Colonic mucosa (tissue), 4 donors: ENCODE data around the gene CCDC27. TPM values are rescaled to one million over a fixed set of nuclear protein-coding genes. Genes with fewer than 3 reads are reported as not detected.

Source experiments
- DNase-seq: peaks from one replicate; pipeline ENCODE4 v3.0.0-alpha.2; 2020
- H3K27ac ChIP-seq: fragments of 200-600 bp; one replicate; pipeline ENCODE4 v1.8.0; 2021
- H3K27me3 ChIP-seq: fragments of 200-600 bp; one replicate; pipeline ENCODE4 v1.8.0; 2021
- H3K36me3 ChIP-seq: fragments of 200-600 bp; one replicate; pipeline ENCODE4 v1.8.0; 2021
- H3K4me1 ChIP-seq: fragments of 200-600 bp; one replicate; pipeline ENCODE4 v1.8.0; 2021; ENCODE audit warnings: mild to moderate bottlenecking
- H3K4me3 ChIP-seq: fragments of 200-600 bp; one replicate; pipeline ENCODE4 v1.8.0; 2021
- H3K9ac ChIP-seq, 2 donors: one replicate each; pipeline ENCODE4 v1.7.0; 2013; ENCODE audit warnings: control low read depth in 2 of 2, low read depth in 2 of 2, low read length in 2 of 2
- H3K9me3 ChIP-seq: fragments of 200-600 bp; one replicate; pipeline ENCODE4 v1.8.0; 2021
- intact Hi-C: fragments of 100-400 bp; cut with DNase I; formaldehyde crosslinking; loops from one replicate; pipeline ENCODE4 v1.14.1; 2022
- total RNA-seq, 2 donors: library from RNA; stranded (reverse); fragmentation: NEBNext Ultra II Directional in 1 of 2; extraction: Animal tissue kit (Norgen Biotek cat#: 25700) in 1 of 2; gene quantifications; one replicate each; pipeline ENCODE4 v1.2.1, GENCODE V29; 2021
- TF ChIP-seq, protein P1 (sequence below): fragments of 200-600 bp; IDR thresholded peaks from one replicate; pipeline ENCODE4 v1.8.0; 2022; ENCODE audit warnings: antibody characterized with exemption, mild to moderate bottlenecking
- donor health status: healthy.
- donor health status: DM: no; HTN: no; CAD: no.
- donor health status: DM: no; HTN: no; CAD: no.

The CCDC27 gene
- total RNA-seq, 2 donors from 2014 or later = not detected

DNA sequence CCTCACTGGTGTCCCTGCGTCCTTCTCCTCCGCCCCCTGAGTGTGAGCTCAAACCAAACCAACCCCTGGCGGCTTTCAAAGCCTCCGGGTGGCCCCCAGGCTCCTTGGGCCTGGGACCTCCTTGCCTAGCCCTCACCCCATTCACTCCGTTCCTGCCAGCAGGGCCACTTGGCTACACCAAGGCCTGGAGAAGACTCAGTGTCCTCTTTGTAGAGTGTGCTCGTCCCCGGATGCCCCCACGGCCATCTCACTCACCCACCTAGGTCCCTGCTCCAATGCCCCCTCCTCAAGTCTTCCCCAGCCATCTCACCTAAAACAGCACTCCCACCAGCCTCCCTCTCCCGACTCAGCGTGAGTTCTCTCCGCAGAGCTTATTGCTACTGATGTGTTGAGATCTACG is 7.2 kb upstream of the CCDC27 start:
- Histone ChIP-seq H3K9ac (no peak overlapping the region), H3K36me3 (no peaks in the 10 kb centered on the region), H3K27ac (no peak overlapping the region), H3K4me3 (no peak overlapping the region), H3K9me3 (no peaks in the 10 kb centered on the region), H3K4me1 (peaks cover 8% of the 10 kb centered on the region), H3K27me3 (no peaks in the 10 kb centered on the region)
- TF ChIP-seq, protein P1, sequence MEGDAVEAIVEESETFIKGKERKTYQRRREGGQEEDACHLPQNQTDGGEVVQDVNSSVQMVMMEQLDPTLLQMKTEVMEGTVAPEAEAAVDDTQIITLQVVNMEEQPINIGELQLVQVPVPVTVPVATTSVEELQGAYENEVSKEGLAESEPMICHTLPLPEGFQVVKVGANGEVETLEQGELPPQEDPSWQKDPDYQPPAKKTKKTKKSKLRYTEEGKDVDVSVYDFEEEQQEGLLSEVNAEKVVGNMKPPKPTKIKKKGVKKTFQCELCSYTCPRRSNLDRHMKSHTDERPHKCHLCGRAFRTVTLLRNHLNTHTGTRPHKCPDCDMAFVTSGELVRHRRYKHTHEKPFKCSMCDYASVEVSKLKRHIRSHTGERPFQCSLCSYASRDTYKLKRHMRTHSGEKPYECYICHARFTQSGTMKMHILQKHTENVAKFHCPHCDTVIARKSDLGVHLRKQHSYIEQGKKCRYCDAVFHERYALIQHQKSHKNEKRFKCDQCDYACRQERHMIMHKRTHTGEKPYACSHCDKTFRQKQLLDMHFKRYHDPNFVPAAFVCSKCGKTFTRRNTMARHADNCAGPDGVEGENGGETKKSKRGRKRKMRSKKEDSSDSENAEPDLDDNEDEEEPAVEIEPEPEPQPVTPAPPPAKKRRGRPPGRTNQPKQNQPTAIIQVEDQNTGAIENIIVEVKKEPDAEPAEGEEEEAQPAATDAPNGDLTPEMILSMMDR = no peak
- intact Hi-C loops = no loop called here
- no peak for DNase-seq

- TF ChIP-seq, protein P1 = no peak
These were observed 6.5 kb upstream of the CCDC27 start for GRCh38 chr1:3745590-3746381.

GRCh38 chr1:3746389-3746829 is 5.8 kb upstream of the CCDC27 start:
- Histone ChIP-seq H3K4me1 (peaks cover 8% of the 10 kb centered on the region), H3K4me3 (peak overlapping the region; percentile 66), H3K9ac (peak overlapping the region in 1 of 2 donors; percentile 60), H3K27me3 (no peaks in the 10 kb centered on the region), H3K36me3 (no peaks in the 10 kb centered on the region), H3K27ac (no peak overlapping the region), H3K9me3 (no peaks in the 10 kb centered on the region)
- TF ChIP-seq, protein P1 = no peak
- no peak for DNase-seq
- intact Hi-C loops = no loop called here

More at GRCh38 chr1:3745590-3746381, 6.5 kb upstream of the CCDC27 start:
- no peak overlapping the region for H3K27ac ChIP-seq
- intact Hi-C loops = no loop called here
- H3K4me1 ChIP-seq = peaks cover 8% of the 10 kb centered on the region
- H3K9me3 ChIP-seq = no peaks in the 10 kb centered on the region
- H3K9ac ChIP-seq = no peak overlapping the region
- no peak overlapping the region for H3K4me3 ChIP-seq
- no peaks in the 10 kb centered on the region for H3K36me3 ChIP-seq
- no peaks in the 10 kb centered on the region for H3K27me3 ChIP-seq
- DNase-seq = no peak

- intact Hi-C loops = no loop called here
- H3K36me3 ChIP-seq = no peaks in the 10 kb centered on the region
- H3K9ac ChIP-seq = peak overlapping the region in 1 of 2 donors; percentile 60
- H3K27me3 ChIP-seq = no peaks in the 10 kb centered on the region
- H3K9me3 ChIP-seq = no peaks in the 10 kb centered on the region
- peak overlapping the region; percentile 66 for H3K4me3 ChIP-seq
- peak; percentile 93 for DNase-seq
- H3K27ac ChIP-seq = no peak overlapping the region
- TF ChIP-seq, protein P1 = no peak
- H3K4me1 ChIP-seq = peaks cover 8% of the 10 kb centered on the region
These were observed 5.3 kb upstream of the CCDC27 start for GRCh38 chr1:3746830-3747521.

GRCh38 chr1:3747522-3747848 is 4.8 kb upstream of the CCDC27 start:
- Histone ChIP-seq H3K27ac (no peak overlapping the region), H3K4me3 (peak overlapping the region; percentile 66), H3K9me3 (no peaks in the 10 kb centered on the region), H3K36me3 (no peaks in the 10 kb centered on the region), H3K4me1 (peaks cover 8% of the 10 kb centered on the region), H3K9ac (no peak overlapping the region), H3K27me3 (no peaks in the 10 kb centered on the region)
- DNase-seq = no peak
- intact Hi-C loops = no loop called here
- TF ChIP-seq, protein P1 = no peak
